ENCODE results near the gene KDM4F.
"Not testable (repeated sequence)": the region's sequence is repeated elsewhere in the genome, so short reads cannot be mapped to it uniquely, and the experiment has no call there.

The KDM4F gene

DNA sequence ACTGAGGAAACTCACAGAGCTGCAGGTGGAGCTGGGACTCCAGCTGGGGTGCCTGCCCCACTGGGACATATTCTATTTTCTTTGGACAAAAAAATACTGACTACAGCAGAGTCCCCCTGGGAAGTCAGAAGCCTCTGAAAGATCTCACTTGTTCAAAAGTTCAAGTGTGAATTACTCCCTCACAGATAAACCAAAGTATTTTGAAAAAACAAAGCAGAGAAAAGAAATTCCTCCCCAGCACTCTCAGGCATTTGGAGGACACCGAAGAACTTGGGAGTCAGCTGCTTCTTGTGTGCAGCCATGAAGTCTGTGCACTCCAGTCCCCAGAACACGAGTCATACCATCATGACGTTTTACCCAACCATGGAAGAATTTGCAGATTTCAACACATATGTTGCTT lies at the start of gene KDM4F:
Gene KDM4F (plus strand): TSS at position 301 of the 400 bp plus-strand sequence.
- H3K36me3 ChIP-seq (ENCODE audit: insufficient read depth, low read length); H3K27me3 ChIP-seq (ENCODE audit: control insufficient read depth in 1 of 2, insufficient read depth in 2 of 2, low read length in 2 of 2); H3K4me1 ChIP-seq (ENCODE audit: insufficient read depth, low read length); H3K9me3 ChIP-seq (ENCODE audit: low read length); H3K9ac ChIP-seq (ENCODE audit: low read length); H3K4me3 ChIP-seq (ENCODE audit: low read depth in 1 of 2, low read length in 2 of 2); H3K27ac ChIP-seq (ENCODE audit: low read depth, low read length): not testable (repeated sequence)

DNA sequence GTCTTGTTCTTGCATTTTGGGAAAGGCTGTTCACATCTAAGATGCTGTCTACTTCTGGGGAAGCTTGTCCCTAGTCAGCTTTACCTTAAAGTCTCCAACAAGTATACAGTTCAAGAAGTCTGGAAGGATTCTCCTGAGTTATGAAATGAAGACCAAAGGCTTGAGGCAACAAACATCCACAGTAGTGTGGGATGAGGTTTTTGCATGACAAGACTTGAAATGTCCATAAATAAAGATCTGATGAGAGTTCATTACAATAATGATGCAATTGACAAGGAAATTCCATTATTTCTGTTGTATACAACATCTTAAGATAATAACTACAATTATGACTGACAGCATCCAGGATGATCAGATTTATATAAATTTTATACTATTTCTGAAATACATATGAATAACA lies 45.5 kb upstream of the KDM4F start:
- no peaks in the 10 kb centered on the region for H3K27me3 ChIP-seq (ENCODE audit: control insufficient read depth in 1 of 2, insufficient read depth in 2 of 2, low read length in 2 of 2)
- H3K9me3 ChIP-seq (ENCODE audit: low read length): no peaks in the 10 kb centered on the region

DNA sequence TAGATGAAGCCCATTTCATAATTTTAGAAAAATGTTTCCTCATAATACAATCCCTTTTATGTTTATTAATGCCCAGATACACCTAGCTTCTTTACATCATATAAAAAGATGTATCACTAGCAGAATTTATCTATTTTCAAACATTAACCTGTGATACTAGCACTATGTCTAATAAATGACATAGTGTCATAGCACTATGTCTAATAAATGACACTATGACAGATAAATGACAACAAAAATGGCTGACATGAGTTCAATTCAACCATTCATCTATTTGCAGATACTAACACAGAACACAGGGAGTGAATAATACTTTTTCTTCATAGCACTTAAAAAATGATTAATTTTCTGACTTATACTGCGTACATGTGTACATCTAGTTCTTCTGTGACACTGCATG lies 43.6 kb upstream of the KDM4F start:
- Histone ChIP-seq H3K27ac (ENCODE audit: low read depth, low read length) (no peak overlapping the region), H3K36me3 (ENCODE audit: insufficient read depth, low read length) (no peaks in the 10 kb centered on the region), H3K9me3 (ENCODE audit: low read length) (no peaks in the 10 kb centered on the region), H3K4me1 (ENCODE audit: insufficient read depth, low read length) (no peaks in the 10 kb centered on the region), H3K27me3 (ENCODE audit: control insufficient read depth in 1 of 2, insufficient read depth in 2 of 2, low read length in 2 of 2) (no peaks in the 10 kb centered on the region), H3K4me3 (ENCODE audit: low read depth in 1 of 2, low read length in 2 of 2) (no peak overlapping the region), H3K9ac (ENCODE audit: low read length) (no peak overlapping the region)

More for the DNA sequence above, 45.5 kb upstream of the KDM4F start:
- Histone ChIP-seq H3K4me1 (ENCODE audit: insufficient read depth, low read length) (no peaks in the 10 kb centered on the region), H3K27ac (ENCODE audit: low read depth, low read length) (no peak overlapping the region), H3K9ac (ENCODE audit: low read length) (no peak overlapping the region), H3K36me3 (ENCODE audit: insufficient read depth, low read length) (no peaks in the 10 kb centered on the region), H3K4me3 (ENCODE audit: low read depth in 1 of 2, low read length in 2 of 2) (no peak overlapping the region)

DNA sequence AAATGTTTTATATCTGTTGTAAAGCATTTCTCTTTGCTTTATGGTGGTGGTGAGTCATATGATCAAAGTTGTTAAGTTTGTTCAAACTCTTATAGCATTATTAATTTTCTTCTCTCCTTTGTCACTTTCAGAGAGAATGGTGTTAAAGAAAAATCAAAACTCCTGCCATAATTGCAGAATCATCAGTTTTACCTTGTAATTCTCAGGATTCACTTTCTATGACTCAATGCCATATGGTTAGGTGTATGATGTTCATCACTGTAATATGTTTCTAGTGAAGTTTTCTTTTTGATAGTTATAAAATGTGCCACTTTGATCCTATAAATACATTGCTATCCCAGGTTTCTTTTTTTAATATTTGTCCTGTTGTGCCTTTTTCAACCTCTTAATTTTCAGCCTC lies 37.8 kb upstream of the KDM4F start:
- Histone ChIP-seq H3K9me3 (ENCODE audit: low read length) (no peaks in the 10 kb centered on the region), H3K27me3 (ENCODE audit: control insufficient read depth in 1 of 2, insufficient read depth in 2 of 2, low read length in 2 of 2) (no peaks in the 10 kb centered on the region), H3K27ac (ENCODE audit: low read depth, low read length) (no peak overlapping the region), H3K4me1 (ENCODE audit: insufficient read depth, low read length) (no peaks in the 10 kb centered on the region), H3K9ac (ENCODE audit: low read length) (no peak overlapping the region), H3K4me3 (ENCODE audit: low read depth in 1 of 2, low read length in 2 of 2) (no peak overlapping the region), H3K36me3 (ENCODE audit: insufficient read depth, low read length) (no peaks in the 10 kb centered on the region)

DNA sequence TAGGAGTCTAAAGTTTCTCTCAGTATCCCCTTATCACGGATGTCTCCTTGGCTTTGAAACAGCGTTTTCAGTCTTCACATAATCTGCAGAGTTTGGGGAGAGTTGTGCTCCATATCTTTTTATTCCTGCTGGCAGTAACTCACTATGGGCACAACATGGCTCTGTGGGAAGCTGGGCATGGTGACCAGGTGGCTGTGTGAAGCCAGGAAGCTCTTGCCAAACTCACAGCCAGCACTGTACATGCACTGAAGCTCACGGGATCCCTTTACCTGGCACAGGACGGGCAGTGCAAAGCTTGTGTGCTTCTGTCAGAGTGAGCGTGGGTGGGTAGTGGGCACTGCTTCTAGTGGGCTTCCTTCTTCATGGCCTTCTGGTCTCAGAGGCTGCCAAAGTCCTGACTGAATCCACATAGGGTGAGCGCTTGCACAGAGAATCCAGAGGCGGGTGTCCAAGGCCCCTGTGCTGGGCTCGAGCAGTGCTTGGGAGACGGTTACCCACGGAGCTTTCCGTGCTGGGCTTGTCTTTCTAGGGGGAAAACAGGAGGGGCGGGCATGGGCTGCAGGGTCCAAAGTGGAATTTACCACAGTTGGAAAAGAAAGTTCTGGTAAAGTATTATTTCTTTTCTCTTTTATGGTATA lies 34.9 kb upstream of the KDM4F start:
- Histone ChIP-seq H3K9ac (ENCODE audit: low read length) (no peak overlapping the region), H3K4me3 (ENCODE audit: low read depth in 1 of 2, low read length in 2 of 2) (no peak overlapping the region), H3K27me3 (ENCODE audit: control insufficient read depth in 1 of 2, insufficient read depth in 2 of 2, low read length in 2 of 2) (no peaks in the 10 kb centered on the region), H3K9me3 (ENCODE audit: low read length) (no peaks in the 10 kb centered on the region), H3K4me1 (ENCODE audit: insufficient read depth, low read length) (no peaks in the 10 kb centered on the region), H3K27ac (ENCODE audit: low read depth, low read length) (no peak overlapping the region), H3K36me3 (ENCODE audit: insufficient read depth, low read length) (no peaks in the 10 kb centered on the region)

DNA sequence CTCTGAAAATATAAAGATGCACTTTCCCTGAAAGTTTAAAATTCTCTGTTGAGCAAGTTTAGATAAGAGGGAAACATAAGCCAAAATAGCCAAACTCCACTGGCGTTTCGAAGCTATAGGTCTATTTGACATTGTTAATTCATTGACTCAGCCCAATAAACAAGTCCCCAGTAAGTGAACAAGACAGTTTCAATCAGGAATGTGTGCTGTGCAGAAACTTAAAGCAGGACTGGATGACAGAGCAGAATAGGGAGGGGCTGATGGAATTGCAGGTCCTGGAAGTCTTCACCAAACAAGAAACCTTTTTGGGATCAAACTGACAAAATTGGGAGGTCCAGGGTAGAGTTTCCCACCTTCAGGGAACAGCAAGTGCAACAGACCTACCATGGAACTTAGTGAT lies 33.1 kb upstream of the KDM4F start:
- H3K36me3 ChIP-seq (ENCODE audit: insufficient read depth, low read length): no peaks in the 10 kb centered on the region
- H3K27ac ChIP-seq (ENCODE audit: low read depth, low read length): no peak overlapping the region
- no peak overlapping the region for H3K9ac ChIP-seq (ENCODE audit: low read length)
- H3K27me3 ChIP-seq (ENCODE audit: control insufficient read depth in 1 of 2, insufficient read depth in 2 of 2, low read length in 2 of 2): no peaks in the 10 kb centered on the region
- H3K4me3 ChIP-seq (ENCODE audit: low read depth in 1 of 2, low read length in 2 of 2): no peak overlapping the region
- no peaks in the 10 kb centered on the region for H3K9me3 ChIP-seq (ENCODE audit: low read length)
- H3K4me1 ChIP-seq (ENCODE audit: insufficient read depth, low read length): no peaks in the 10 kb centered on the region

DNA sequence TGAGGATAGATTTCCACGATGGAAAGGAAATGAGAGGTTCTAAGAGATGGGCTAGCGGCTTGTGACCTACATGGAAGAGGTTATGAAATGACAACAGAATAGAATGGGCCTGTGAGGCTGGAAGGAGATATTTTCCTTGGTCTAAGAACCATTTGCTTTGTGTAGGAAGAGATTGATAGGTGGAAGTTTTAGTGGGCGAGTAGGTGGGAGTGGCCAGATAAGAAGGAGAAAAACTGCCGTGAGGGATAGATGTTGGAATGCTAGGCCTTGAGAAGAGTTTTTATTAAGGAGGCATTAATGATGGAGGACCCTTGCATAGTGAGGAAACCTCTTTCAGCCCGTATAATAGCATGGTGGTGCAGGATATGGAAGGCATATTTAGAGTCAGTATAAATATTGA lies 27.8 kb upstream of the KDM4F start:
- H3K27me3 ChIP-seq (ENCODE audit: control insufficient read depth in 1 of 2, insufficient read depth in 2 of 2, low read length in 2 of 2); H3K27ac ChIP-seq (ENCODE audit: low read depth, low read length); H3K4me3 ChIP-seq (ENCODE audit: low read depth in 1 of 2, low read length in 2 of 2); H3K36me3 ChIP-seq (ENCODE audit: insufficient read depth, low read length); H3K4me1 ChIP-seq (ENCODE audit: insufficient read depth, low read length); H3K9me3 ChIP-seq (ENCODE audit: low read length); H3K9ac ChIP-seq (ENCODE audit: low read length): not testable (repeated sequence)

DNA sequence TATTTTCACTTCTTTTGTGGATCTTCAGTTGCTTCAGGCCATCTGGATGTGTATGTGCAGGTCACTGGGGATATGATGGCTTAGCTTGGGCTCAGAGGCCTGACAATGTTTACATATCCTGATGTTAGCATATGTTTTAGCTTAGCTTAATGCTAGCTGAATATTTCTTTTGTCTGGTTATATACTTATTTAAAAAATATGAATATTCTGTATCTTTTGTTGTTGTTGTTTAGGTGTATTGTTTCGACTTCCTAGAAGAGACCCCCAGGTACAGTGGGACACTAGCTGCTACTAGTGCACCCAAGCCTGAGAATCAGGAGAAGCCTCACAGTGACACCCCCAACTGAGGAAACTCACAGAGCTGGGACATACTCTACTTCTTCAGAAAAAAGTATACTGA lies 24.3 kb upstream of the KDM4F start, which contains the start of gene KDM4E:
Gene KDM4E (plus strand): TSS at position 301 of the 400 bp plus-strand sequence. CDS start 300 bp downstream, outside the sequence.
- no peaks in the 10 kb centered on the region for H3K4me1 ChIP-seq (ENCODE audit: insufficient read depth, low read length)
- H3K9me3 ChIP-seq (ENCODE audit: low read length): no peaks in the 10 kb centered on the region
- no peaks in the 10 kb centered on the region for H3K27me3 ChIP-seq (ENCODE audit: control insufficient read depth in 1 of 2, insufficient read depth in 2 of 2, low read length in 2 of 2)
- no peak within 1 kb of the TSS for H3K4me3 ChIP-seq (ENCODE audit: low read depth in 1 of 2, low read length in 2 of 2)
- no peaks in the 10 kb centered on the region for H3K36me3 ChIP-seq (ENCODE audit: insufficient read depth, low read length)
- H3K27ac ChIP-seq (ENCODE audit: low read depth, low read length): no peak within 1 kb of the TSS
- no peak within 1 kb of the TSS for H3K9ac ChIP-seq (ENCODE audit: low read length)

DNA sequence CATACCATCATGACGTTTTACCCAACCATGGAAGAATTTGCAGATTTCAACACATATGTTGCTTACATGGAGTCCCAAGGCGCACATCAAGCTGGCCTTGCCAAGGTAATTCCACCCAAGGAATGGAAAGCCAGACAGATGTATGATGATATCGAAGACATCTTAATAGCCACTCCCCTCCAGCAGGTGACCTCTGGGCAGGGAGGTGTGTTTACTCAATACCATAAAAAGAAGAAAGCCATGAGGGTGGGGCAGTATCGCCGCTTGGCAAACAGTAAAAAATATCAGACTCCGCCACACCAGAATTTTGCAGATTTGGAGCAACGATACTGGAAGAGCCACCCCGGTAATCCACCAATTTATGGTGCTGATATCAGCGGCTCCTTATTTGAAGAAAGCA lies 23.6 kb upstream of the KDM4F start:
- H3K9ac ChIP-seq (ENCODE audit: low read length); H3K27ac ChIP-seq (ENCODE audit: low read depth, low read length); H3K9me3 ChIP-seq (ENCODE audit: low read length); H3K4me1 ChIP-seq (ENCODE audit: insufficient read depth, low read length); H3K4me3 ChIP-seq (ENCODE audit: low read depth in 1 of 2, low read length in 2 of 2); H3K27me3 ChIP-seq (ENCODE audit: control insufficient read depth in 1 of 2, insufficient read depth in 2 of 2, low read length in 2 of 2); H3K36me3 ChIP-seq (ENCODE audit: insufficient read depth, low read length): not testable (repeated sequence)

DNA sequence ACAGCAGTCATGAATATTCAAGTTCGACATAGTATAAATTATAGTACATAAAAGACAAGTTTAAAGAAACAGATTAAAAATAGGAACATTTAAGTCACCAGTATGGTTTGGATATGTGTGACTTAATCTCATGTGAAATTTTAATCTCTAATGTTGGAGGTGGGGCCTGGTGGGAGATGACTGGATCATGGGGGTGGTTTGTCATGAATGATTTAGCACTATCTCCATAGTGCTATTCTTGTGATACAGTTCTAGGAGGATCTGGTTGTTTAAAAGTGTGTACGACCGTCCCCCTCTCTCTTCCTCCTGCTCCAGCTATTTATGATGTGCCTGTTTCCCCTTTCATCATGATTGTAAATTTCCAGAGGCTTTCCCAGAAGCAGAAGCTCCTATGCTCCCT lies 20.9 kb upstream of the KDM4F start:
- H3K9me3 ChIP-seq (ENCODE audit: low read length): no peaks in the 10 kb centered on the region
- no peak overlapping the region for H3K27ac ChIP-seq (ENCODE audit: low read depth, low read length)
- H3K4me1 ChIP-seq (ENCODE audit: insufficient read depth, low read length): no peaks in the 10 kb centered on the region
- H3K27me3 ChIP-seq (ENCODE audit: control insufficient read depth in 1 of 2, insufficient read depth in 2 of 2, low read length in 2 of 2): no peaks in the 10 kb centered on the region
- H3K4me3 ChIP-seq (ENCODE audit: low read depth in 1 of 2, low read length in 2 of 2): no peak overlapping the region
- no peak overlapping the region for H3K9ac ChIP-seq (ENCODE audit: low read length)
- H3K36me3 ChIP-seq (ENCODE audit: insufficient read depth, low read length): no peaks in the 10 kb centered on the region

DNA sequence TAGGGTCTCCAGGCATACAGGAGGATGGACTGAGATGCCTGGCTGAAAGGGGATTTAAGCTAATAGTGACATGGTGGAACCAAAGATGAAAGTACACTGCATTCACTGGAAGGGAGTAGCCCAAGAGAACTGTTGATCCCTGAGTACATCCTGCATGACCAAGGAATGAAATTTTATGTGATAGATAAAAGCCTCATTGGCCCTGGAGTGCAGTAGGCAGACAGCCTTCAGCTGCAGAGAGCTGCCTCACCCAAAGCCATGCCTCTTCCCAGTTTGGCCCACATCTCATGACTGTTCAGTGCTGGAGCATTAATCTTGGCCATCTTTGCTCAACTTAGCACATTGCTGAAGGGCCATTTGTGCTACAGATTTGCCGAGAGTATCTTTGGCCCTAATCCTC lies 16.2 kb upstream of the KDM4F start:
- no peaks in the 10 kb centered on the region for H3K9me3 ChIP-seq (ENCODE audit: low read length)
- H3K27ac ChIP-seq (ENCODE audit: low read depth, low read length): no peak overlapping the region
- no peak overlapping the region for H3K9ac ChIP-seq (ENCODE audit: low read length)
- H3K27me3 ChIP-seq (ENCODE audit: control insufficient read depth in 1 of 2, insufficient read depth in 2 of 2, low read length in 2 of 2): peaks cover 0 to 11% of the 10 kb centered on the region in 2 donors
- H3K36me3 ChIP-seq (ENCODE audit: insufficient read depth, low read length): no peaks in the 10 kb centered on the region
- no peak overlapping the region for H3K4me3 ChIP-seq (ENCODE audit: low read depth in 1 of 2, low read length in 2 of 2)
- no peaks in the 10 kb centered on the region for H3K4me1 ChIP-seq (ENCODE audit: insufficient read depth, low read length)

DNA sequence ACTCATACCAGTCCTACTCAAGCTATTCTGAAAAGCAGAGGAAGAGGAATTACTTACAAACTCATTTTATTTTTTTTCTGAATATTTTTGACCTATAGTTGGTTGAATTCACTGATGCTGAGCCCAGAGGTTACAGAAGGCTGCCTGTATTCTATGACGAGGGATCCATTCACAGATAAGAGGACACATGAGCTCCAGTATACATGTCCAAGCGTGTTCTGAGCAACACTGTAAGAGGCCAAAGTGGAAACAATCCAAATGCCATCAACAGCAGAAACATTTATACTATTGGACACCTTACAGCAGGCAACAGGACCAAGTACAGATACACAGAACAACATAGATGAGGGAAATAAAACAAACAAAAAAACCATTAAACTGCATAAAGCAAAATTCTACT lies 13.9 kb upstream of the KDM4F start:
- Histone ChIP-seq H3K27ac (ENCODE audit: low read depth, low read length) (no peak overlapping the region), H3K36me3 (ENCODE audit: insufficient read depth, low read length) (no peaks in the 10 kb centered on the region)

More for the DNA sequence above, 13.9 kb upstream of the KDM4F start:
- Histone ChIP-seq H3K9me3 (ENCODE audit: low read length) (no peaks in the 10 kb centered on the region), H3K4me1 (ENCODE audit: insufficient read depth, low read length) (no peaks in the 10 kb centered on the region), H3K9ac (ENCODE audit: low read length) (no peak overlapping the region), H3K27me3 (ENCODE audit: control insufficient read depth in 1 of 2, insufficient read depth in 2 of 2, low read length in 2 of 2) (peaks cover 0 to 11% of the 10 kb centered on the region in 2 donors), H3K4me3 (ENCODE audit: low read depth in 1 of 2, low read length in 2 of 2) (no peak overlapping the region)
